GM19455 (cell line): Measurements from ENCODE around the gene GIMAP8.

Experiments used
- ATAC-seq: cut with Tn5 transposase; IDR thresholded peaks from one replicate; pipeline ENCODE4 v1.9.1; 2021; ENCODE audit not compliant: unreplicated experiment

Gene GIMAP8

GRCh38 chr7:150450491-150451001, at the start of gene GIMAP8:
GIMAP8 (plus strand) TSS chr7:150450630; CDS start chr7:150466699, 16,069 bp downstream.
- ATAC-seq = no peak

GRCh38 chr7:150400788-150401423, 49.5 kb upstream of the GIMAP8 start:
- no peak for ATAC-seq

GRCh38 chr7:150401424-150401790, 49.0 kb upstream of the GIMAP8 start:
- no peak for ATAC-seq

- no peak for ATAC-seq
These were observed 48.4 kb upstream of the GIMAP8 start for GRCh38 chr7:150401861-150402631.

GRCh38 chr7:150402671-150403321, 47.6 kb upstream of the GIMAP8 start:
- no peak for ATAC-seq

GRCh38 chr7:150403376-150404171, 46.9 kb upstream of the GIMAP8 start:
- ATAC-seq = no peak

GRCh38 chr7:150404172-150404804, 46.1 kb upstream of the GIMAP8 start:
- ATAC-seq = no peak

- peak; percentile 57 for ATAC-seq
These were observed 45.4 kb upstream of the GIMAP8 start for GRCh38 chr7:150404805-150405583.

- no peak for ATAC-seq
These were observed 44.7 kb upstream of the GIMAP8 start for GRCh38 chr7:150405584-150406311.

GRCh38 chr7:150406312-150406566, 44.2 kb upstream of the GIMAP8 start:
- ATAC-seq = no peak

- peak; percentile 58 for ATAC-seq
These were observed 43.6 kb upstream of the GIMAP8 start for GRCh38 chr7:150406567-150407421.

- no peak for ATAC-seq
These were observed 42.6 kb upstream of the GIMAP8 start for GRCh38 chr7:150407588-150408392.

GRCh38 chr7:150408393-150409299, 41.8 kb upstream of the GIMAP8 start:
- no peak for ATAC-seq

- ATAC-seq = no peak
These were observed 41.0 kb upstream of the GIMAP8 start for GRCh38 chr7:150409300-150410030.

- no peak for ATAC-seq
These were observed 40.3 kb upstream of the GIMAP8 start for GRCh38 chr7:150410131-150410530.
